IMR-90 (cell line): ENCODE data around the gene TTC3. TPM values are rescaled to one million over a fixed set of nuclear protein-coding genes. Genes with fewer than 3 reads are reported as not detected.

Experiments used
- ATAC-seq: fragments of 200-7000 bp; cut with Tn5 transposase; 2 replicates; pipeline ENCODE4 v1.9.1; 2020; ENCODE audit warnings: low read depth, mild to moderate bottlenecking, moderate library complexity
- BruUV-seq: library from RNA; stranded (reverse); fragments of 400-500 nt; replicated peaks from 2 replicates; lab custom pipeline; 2021; lab: Mats Ljungman, UMichigan
- CTCF ChIA-PET: fragments of 300-600 bp; formaldehyde crosslinking; extraction: SDS; loops from one replicate; lab custom pipeline; 2021; ENCODE audit warnings: antibody characterized with exemption; lab: Yijun Ruan, JAX
- POLR2A ChIA-PET: fragments of 300-600 bp; sonication (Branson Sonifier 250); formaldehyde crosslinking; loops from one replicate; lab custom pipeline; 2022; ENCODE audit warnings: antibody characterized with exemption; ENCODE audit not compliant: unreplicated experiment; lab: Charles Lee
- DNase-seq: peaks from one replicate; pipeline ENCODE4 v3.0.0; 2013
- H2AFZ ChIP-seq: replicated peaks from 2 replicates; pipeline ENCODE3; 2013; ENCODE audit warnings: low read length, mild to moderate bottlenecking; ENCODE audit not compliant: poor library complexity
- H2AK5ac ChIP-seq: 2 replicates; pipeline ENCODE4 v1.6.1; 2013; ENCODE audit warnings: low read depth, low read length, inconsistent platforms
- H2AK9ac ChIP-seq: replicated peaks from 2 replicates; pipeline ENCODE3; 2013; ENCODE audit warnings: mild to moderate bottlenecking, low read depth, low read length, moderate library complexity; ENCODE audit not compliant: poor library complexity
- H2BK120ac ChIP-seq: 2 replicates; pipeline ENCODE4 v1.6.1; 2013; ENCODE audit warnings: low read depth, low read length, inconsistent platforms
- H2BK15ac ChIP-seq: 3 replicates; pipeline ENCODE4 v1.6.1; 2013; ENCODE audit warnings: low read depth, low read length, inconsistent platforms
- H2BK20ac ChIP-seq: 2 replicates; pipeline ENCODE4 v1.6.1; 2013; ENCODE audit warnings: low read depth, mild to moderate bottlenecking, inconsistent platforms, low read length, moderate library complexity
- H2BK5ac ChIP-seq: 2 replicates; pipeline ENCODE4 v1.6.1; 2013; ENCODE audit warnings: mild to moderate bottlenecking, low read depth, low read length, inconsistent platforms; ENCODE audit not compliant: poor library complexity, severe bottlenecking
- H3K14ac ChIP-seq: replicated peaks from 2 replicates; pipeline ENCODE4 v1.6.1; 2013; ENCODE audit warnings: low read depth, low read length, inconsistent platforms
- H3K18ac ChIP-seq: 2 replicates; pipeline ENCODE4 v1.6.1; 2013; ENCODE audit warnings: low read depth, low read length, control low read depth
- H3K23ac ChIP-seq: 2 replicates; pipeline ENCODE4 v1.6.1; 2013; ENCODE audit warnings: low read depth, low read length, inconsistent platforms
- H3K27ac ChIP-seq: 2 replicates; pipeline ENCODE4 v1.5.1; 2013; ENCODE audit warnings: mild to moderate bottlenecking, control low read depth, low read length; ENCODE audit not compliant: insufficient read depth
- H3K27me3 ChIP-seq: 2 replicates; pipeline ENCODE4 v1.6.1; 2013; ENCODE audit warnings: low read length; ENCODE audit not compliant: control insufficient read depth, insufficient read depth
- H3K36me3 ChIP-seq: 2 replicates; pipeline ENCODE4 v1.6.1; 2013; ENCODE audit warnings: low read length, mixed read lengths; ENCODE audit not compliant: control insufficient read depth, insufficient read depth
- H3K4ac ChIP-seq: 2 replicates; pipeline ENCODE4 v1.6.1; 2013; ENCODE audit warnings: low read depth, low read length, inconsistent platforms
- H3K4me1 ChIP-seq: 2 replicates; pipeline ENCODE4 v1.6.1; 2013; ENCODE audit warnings: low read length, mixed read lengths; ENCODE audit not compliant: control insufficient read depth, insufficient read depth
- H3K4me2 ChIP-seq: 2 replicates; pipeline ENCODE4 v1.6.1; 2013; ENCODE audit warnings: low read depth, mild to moderate bottlenecking, control low read depth, low read length, moderate library complexity
- H3K4me3 ChIP-seq: 2 replicates; pipeline ENCODE4 v1.5.1; 2013; ENCODE audit warnings: low read depth, mild to moderate bottlenecking, control low read depth, low read length, moderate library complexity; ENCODE audit not compliant: insufficient read depth
- H3K56ac ChIP-seq: 2 replicates; pipeline ENCODE4 v1.6.1; 2013; ENCODE audit warnings: low read length, inconsistent platforms; ENCODE audit not compliant: insufficient read depth; ENCODE audit errors: extremely low read depth
- H3K79me1 ChIP-seq, 2 experiments: 2 replicates each; pipeline ENCODE4 v1.6.1; 2013; ENCODE audit warnings: low read length in 2 of 2, inconsistent platforms in 1 of 2, low read depth in 1 of 2
- H3K9ac ChIP-seq: 2 replicates; pipeline ENCODE4 v1.6.1; 2013; ENCODE audit warnings: low read depth, low read length, control low read depth
- H3K9me1 ChIP-seq: 2 replicates; pipeline ENCODE4 v1.6.1; 2013; ENCODE audit warnings: low read length, inconsistent platforms; ENCODE audit not compliant: insufficient read depth
- H3K9me3 ChIP-seq: 2 replicates; pipeline ENCODE4 v1.6.1; 2013; ENCODE audit warnings: low read length; ENCODE audit not compliant: control insufficient read depth, insufficient read depth
- H4K20me1 ChIP-seq: 2 replicates; pipeline ENCODE4 v1.6.1; 2013; ENCODE audit warnings: low read length, inconsistent platforms; ENCODE audit not compliant: insufficient read depth
- H4K5ac ChIP-seq: 2 replicates; pipeline ENCODE4 v1.6.1; 2013; ENCODE audit warnings: mild to moderate bottlenecking, low read depth, low read length, control low read depth
- H4K8ac ChIP-seq, 2 experiments: 2 replicates each; pipeline ENCODE4 v1.6.1; 2013; ENCODE audit warnings: low read depth in 2 of 2, low read length in 2 of 2, control low read depth in 1 of 2, inconsistent platforms in 1 of 2
- H4K91ac ChIP-seq: 2 replicates; pipeline ENCODE4 v1.6.1; 2013; ENCODE audit warnings: low read depth, low read length, inconsistent platforms; ENCODE audit not compliant: insufficient read depth
- BHLHE40 ChIP-seq: fragments of 150-350 bp; IDR thresholded peaks from 2 replicates; pipeline ENCODE4 v1.6.1; 2016; ENCODE audit warnings: mild to moderate bottlenecking, low read depth, low read length
- CEBPB ChIP-seq: IDR thresholded peaks from 2 replicates; pipeline ENCODE4 v1.6.1; 2012; ENCODE audit warnings: low read depth, low read length, improper control_type of control experiment
- MAZ ChIP-seq: IDR thresholded peaks from 2 replicates; pipeline ENCODE4 v1.6.1; 2012; ENCODE audit warnings: low read depth, mild to moderate bottlenecking, low read length, improper control_type of control experiment, moderate library complexity, borderline replicate concordance
- NFE2L2 ChIP-seq: fragments of 150-350 bp; IDR thresholded peaks from 2 replicates; pipeline ENCODE4 v1.6.1; 2016; ENCODE audit warnings: low read depth, mild to moderate bottlenecking, low read length
- WGBS, 2 experiments: methylation state at CpG; one replicate each; pipeline versions ENCODE4 v1.1.5 to v1.1.7; 2013; ENCODE audit warnings: missing lambda C conversion rate in 2 of 2; ENCODE audit not compliant: insufficient read length in 1 of 2; ENCODE audit errors: extremely low coverage in 2 of 2; 5-methylcytosine and 5-hydroxymethylcytosine counted together
- dilution Hi-C: fragments of 300-500 bp; cut with HindIII; formaldehyde crosslinking; loops from one replicate; pipeline ENCODE4 v1.14.3; 2018; ENCODE audit warnings: low sequenced_read_pairs; ENCODE audit not compliant: unreplicated experiment
- in situ Hi-C: fragments of 300-500 bp; cut with MboI; formaldehyde crosslinking; loops from 3 replicates; pipeline ENCODE4 v1.14.3; 2019; ENCODE audit warnings: low sequenced_read_pairs, inconsistent platforms, mixed read lengths
- intact Hi-C: fragments of 100-400 bp; cut with micrococcal nuclease; formaldehyde crosslinking; loops from 2 replicates; pipeline ENCODE4 v1.10.0; 2022
- polyA plus RNA-seq, 3 experiments: library from polyadenylated mRNA; depleted of rRNA; stranded (reverse); fragments of >200 nt; gene quantifications; 2 replicates each; pipeline ENCODE4 v1.2.3, GENCODE V29; 2012; ENCODE audit warnings: low replicate concordance in 1 of 3
- total RNA-seq: library from RNA; depleted of rRNA; stranded (reverse); fragments of >200 nt; gene quantifications from 2 replicates; pipeline ENCODE4 v1.2.3, GENCODE V29; 2012

Gene TTC3
- total and polyA plus RNA-seq, 2 of the 4 experiments (the other 2 are of a cell fraction), result 96.7 to 293 TPM

GRCh38 chr21:37130971-37131370, 57.9 kb downstream of the TTC3 start:
- no peak for TF ChIP-seq CEBPB
- TF ChIP-seq MAZ, result no peak
- TF ChIP-seq BHLHE40, result no peak
- TF ChIP-seq NFE2L2, result no peak
- WGBS, 2 experiments, result no CpG with 5 or more reads among the region's 2 CpGs
- H2AK9ac ChIP-seq, result no peak overlapping the region
- no peak overlapping the region for H2BK20ac ChIP-seq
- DNase-seq, result peak; percentile 44
- H3K9me1 ChIP-seq, result peaks cover 8% of the 10 kb centered on the region
- no peak overlapping the region for H3K9ac ChIP-seq
- ChIA-PET CTCF (no interaction called here), POLR2A (no interaction called here)
- H4K5ac ChIP-seq, result no peak overlapping the region
- no peak overlapping the region for H3K4me3 ChIP-seq
- H3K56ac ChIP-seq, result no peak overlapping the region
- H4K91ac ChIP-seq, result no peak overlapping the region
- no peak overlapping the region for H3K14ac ChIP-seq
- no peaks in the 10 kb centered on the region for H3K27me3 ChIP-seq
- H3K36me3 ChIP-seq, result peaks cover 45% of the 10 kb centered on the region
- H2BK120ac ChIP-seq, result no peak overlapping the region
- no peak overlapping the region for H3K23ac ChIP-seq
- H3K4me2 ChIP-seq, result no peak overlapping the region
- peaks cover 4 to 22% of the 10 kb centered on the region in 2 experiments; a peak in 3 of 4 replicates for H3K79me1 ChIP-seq
- H4K20me1 ChIP-seq, result 0 out of 2 replicates have a peak, but pooled peaks cover 4% of the 10 kb centered on the region
- in situ Hi-C loops, result no loop called here
- H2BK15ac ChIP-seq, result no peak overlapping the region
- intact Hi-C loops, result no loop called here
- no peak overlapping the region for H3K18ac ChIP-seq
- no peak overlapping the region for H2AFZ ChIP-seq
- no peak overlapping the region for H2AK5ac ChIP-seq
- H2BK5ac ChIP-seq, result no peak overlapping the region
- no peak overlapping the region for H4K8ac ChIP-seq
- no peak for ATAC-seq
- BruUV-seq, result no TSS peak
- H3K4ac ChIP-seq, result no peak overlapping the region
- H3K27ac ChIP-seq, result no peak overlapping the region
- no peaks in the 10 kb centered on the region; the same call in 1 of the 2 replicates for H3K4me1 ChIP-seq
- no peaks in the 10 kb centered on the region for H3K9me3 ChIP-seq
- dilution Hi-C loops, result no loop called here
